T47D (cell line): ENCODE results near the gene CALHM4.
A peak's percentile ranks its signal among the peaks of the same experiment; 100 is the strongest.

Experiments used
- DNase-seq, 2 experiments: peaks; one replicate each; pipeline versions ENCODE4 v3.0.0 to v3.0.0-alpha.2; 2011 to 2012; ENCODE audit warnings: low read depth in 1 of 2, low spot score in 1 of 2
- JUND ChIP-seq: IDR thresholded peaks from 2 replicates; pipeline ENCODE4 v1.6.1; 2012; ENCODE audit warnings: low read depth
- in situ Hi-C: cut with HindIII; loops from 2 replicates; pipeline ENCODE4 v1.10.0; 2016; ENCODE audit warnings: low sequenced_read_pairs, low pct_unique_long_range_greater_than_20kb

Gene CALHM4

DNA sequence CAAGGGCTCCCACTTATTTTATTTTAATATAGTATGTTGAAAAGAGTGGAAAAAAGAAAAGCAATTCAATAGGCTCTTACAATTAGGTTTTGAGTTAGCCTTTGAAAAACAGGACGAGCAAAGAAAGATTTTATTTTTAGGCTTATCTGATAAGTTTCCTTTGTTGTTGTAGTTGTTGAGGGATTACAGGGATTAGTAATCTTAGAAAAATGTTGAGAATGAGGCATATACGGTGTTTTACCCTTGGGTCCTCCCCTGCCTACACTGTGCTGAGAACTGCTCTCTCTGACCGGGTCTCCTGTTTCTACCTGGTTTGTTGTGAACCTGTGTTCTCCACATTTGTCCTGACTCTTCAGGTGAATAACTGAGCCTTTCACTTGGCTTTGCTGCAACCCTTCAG lies 24.8 kb upstream of the CALHM4 start:
- no peak for DNase-seq
- no peak for TF ChIP-seq JUND
- in situ Hi-C loops = no loop called here

DNA sequence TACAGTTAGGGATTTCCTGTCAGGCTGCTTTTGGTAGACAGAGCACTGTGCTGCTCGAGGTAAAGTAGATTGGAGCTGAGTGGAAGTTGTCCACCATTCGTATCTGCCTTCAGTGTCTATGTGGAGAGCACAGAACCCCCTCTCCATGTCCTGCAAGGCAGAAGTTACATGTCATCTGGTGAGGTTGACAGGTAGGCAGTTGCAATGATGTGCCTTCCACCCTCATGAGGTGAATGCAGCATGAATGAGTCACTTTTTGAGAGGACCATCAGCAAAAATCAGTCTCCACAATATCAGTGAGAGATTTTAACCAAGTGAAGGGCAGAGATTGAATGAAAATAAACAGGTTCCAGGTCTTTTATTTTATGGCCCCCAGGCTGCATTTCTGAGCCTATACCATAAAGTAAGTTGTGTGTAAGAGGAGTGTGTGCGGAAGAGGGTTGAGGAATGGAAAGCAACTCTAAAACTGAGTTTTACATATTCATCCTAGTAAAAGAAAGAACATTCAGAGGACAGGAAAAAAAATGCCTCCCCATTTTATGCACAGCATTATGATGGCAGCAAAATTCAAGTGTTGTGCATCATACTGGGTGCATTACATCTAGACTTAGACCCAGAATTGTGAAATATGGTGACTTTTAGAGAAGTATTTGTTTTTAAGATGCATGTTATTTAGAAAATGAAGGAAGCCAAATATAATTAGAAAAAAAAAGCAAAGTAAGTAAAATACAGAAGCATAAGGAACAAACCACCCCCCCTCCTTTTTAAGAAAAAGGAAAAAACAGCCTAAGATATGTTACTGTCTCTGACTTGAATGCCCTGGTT lies 23.9 kb upstream of the CALHM4 start:
- TF ChIP-seq JUND = no peak
- in situ Hi-C loops = no loop called here
- no peak for DNase-seq

GRCh38 chr6:116530436-116530835 lies 23.1 kb upstream of the CALHM4 start:
- no peak for TF ChIP-seq JUND
- no peak for DNase-seq
- in situ Hi-C loops = no loop called here

DNA sequence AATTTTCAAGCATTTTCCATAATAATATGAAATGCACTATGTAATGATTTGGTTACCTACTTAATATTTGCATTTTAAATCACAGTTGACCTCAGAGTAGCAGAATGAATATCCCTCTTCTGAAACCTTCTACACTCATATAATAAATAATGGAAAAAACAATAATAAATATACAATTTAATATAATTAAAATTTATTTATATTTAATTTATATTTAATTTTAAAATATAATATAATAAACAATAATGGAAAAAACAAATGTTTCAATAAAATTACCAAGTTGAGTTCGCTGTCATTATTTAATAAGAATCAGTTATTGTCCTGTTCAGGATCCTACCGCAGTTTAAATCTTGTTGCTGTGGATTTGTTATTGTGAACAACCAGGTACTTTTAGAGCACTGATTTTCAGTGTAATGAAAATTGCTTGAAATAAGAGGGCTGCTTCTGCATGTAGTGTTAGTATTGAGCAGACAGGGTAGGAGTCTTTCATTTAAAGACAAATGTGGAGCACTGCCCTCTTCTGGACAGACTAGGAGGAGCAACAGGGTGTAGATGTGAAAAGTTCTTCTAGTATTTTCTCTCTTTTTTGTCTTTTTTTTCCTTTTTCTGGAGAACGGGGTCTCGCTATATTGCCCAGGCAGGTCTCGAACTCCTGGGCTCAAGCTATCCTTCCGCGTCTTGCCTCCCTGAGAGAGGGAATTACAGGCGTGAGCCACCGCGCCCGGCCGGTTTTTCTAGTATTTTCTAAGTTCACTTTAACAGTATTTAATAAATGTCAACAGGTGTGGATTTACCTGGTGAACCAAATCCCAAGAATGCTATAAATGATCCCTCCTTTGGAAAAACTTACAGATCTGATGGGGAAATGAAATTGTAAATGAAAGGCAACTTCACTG lies 21.6 kb upstream of the CALHM4 start:
- in situ Hi-C loops = no loop called here
- no peak for TF ChIP-seq JUND
- DNase-seq = peak in 1 of 2 experiments; percentile 47

DNA sequence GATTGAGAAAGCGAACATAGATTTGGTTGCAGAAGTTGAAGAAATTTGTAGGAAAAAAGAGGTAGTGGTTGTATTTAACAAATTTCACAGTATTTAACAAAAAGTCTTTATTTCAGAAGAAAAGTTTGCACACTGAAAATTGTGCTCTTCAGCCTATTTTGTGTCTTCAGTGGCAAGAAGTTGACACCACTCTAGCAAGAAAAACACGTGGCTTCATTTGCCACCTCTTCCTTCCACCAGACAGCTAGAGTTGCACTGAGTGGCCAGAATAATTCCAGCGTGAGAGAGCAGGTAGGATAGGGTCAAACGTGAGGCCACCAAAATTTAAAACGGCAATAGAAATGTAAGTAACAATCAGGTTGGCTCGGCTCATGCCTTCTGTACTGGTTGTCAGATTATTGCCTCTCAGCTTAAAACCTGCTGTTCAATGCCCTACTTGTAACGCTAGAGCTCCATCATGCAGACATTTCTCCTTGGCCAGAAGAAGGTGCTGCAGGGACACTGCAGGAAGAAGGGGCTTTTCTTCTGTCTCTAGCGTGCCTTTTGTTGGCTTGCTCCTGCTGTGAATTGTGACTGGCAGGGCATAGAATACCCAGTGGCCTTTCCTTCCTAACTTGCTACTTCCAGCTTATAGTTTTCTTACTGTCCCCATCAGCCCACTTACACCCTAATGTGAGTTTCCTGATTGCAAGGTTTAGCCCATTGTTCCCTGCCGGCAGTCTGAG lies 20.2 kb upstream of the CALHM4 start:
- TF ChIP-seq JUND = no peak
- peak in 1 of 2 experiments; percentile 18 for DNase-seq
- in situ Hi-C loops = no loop called here

DNA sequence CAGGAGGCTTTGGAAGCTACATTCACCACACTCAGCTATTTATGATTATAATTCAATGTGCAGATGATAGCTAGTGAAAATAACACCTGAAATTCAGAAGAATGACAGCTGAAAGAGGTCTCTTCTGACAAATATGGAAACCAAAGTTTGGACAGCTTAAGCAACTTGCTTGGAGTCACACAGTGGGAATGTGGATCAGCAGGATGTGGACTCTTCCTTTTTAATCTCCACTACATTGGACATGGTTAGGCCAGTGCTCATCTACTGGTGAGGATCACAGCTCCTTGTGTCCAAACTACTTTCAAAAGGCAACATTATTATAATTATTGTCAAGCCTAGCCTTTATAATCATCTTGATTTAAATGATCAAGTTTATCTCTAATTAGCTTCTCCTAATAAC lies 18.4 kb upstream of the CALHM4 start:
- DNase-seq = no peak

DNA sequence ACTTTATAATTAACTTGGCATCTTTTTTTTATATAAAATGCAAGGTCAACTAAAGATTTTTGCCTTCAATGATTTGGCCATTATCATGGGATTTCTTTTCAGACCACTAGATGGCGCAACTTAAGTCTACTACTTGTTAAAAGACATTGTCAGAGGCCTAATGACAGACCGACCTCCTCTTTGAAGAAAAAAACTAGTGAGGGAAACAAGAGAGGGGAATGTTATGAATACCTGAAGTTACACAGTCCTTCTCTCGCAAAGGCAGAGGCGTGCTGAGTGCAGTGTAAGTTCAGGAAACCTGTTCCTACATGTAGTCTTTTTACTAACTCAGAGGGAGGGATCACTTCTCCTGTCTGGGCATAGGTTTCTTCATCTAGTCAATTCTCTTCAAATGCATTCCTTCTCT lies 17.3 kb upstream of the CALHM4 start:
- DNase-seq = peak in 1 of 2 experiments; percentile 58
- in situ Hi-C loops = no loop called here
- TF ChIP-seq JUND = no peak

More for the DNA sequence above, 18.4 kb upstream of the CALHM4 start:
- in situ Hi-C loops = no loop called here
- TF ChIP-seq JUND = no peak

DNA sequence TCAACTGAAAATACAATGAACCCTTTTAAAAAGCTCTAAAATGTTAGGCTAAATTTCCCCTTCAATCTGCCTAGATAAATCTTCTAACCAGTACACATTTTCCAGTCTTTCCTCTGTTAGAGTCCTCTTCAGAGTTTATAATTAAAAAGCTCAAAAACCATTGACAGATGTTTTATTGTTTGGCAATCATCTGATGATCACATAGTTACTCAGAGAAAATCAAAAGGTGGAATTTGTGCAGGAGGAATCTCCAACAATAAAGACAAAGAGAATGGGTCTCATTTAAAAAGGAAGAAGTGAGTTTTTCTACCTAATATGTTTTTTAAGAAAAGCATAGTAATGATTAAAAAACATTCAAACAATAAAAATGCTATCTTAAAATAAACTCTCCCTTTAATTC lies 11.1 kb upstream of the CALHM4 start:
- no peak for DNase-seq
- in situ Hi-C loops = no loop called here
- no peak for TF ChIP-seq JUND

- in situ Hi-C loops = no loop called here
- no peak for DNase-seq
- no peak for TF ChIP-seq JUND
Observed at GRCh38 chr6:116543149-116543548, 10.4 kb upstream of the CALHM4 start.

DNA sequence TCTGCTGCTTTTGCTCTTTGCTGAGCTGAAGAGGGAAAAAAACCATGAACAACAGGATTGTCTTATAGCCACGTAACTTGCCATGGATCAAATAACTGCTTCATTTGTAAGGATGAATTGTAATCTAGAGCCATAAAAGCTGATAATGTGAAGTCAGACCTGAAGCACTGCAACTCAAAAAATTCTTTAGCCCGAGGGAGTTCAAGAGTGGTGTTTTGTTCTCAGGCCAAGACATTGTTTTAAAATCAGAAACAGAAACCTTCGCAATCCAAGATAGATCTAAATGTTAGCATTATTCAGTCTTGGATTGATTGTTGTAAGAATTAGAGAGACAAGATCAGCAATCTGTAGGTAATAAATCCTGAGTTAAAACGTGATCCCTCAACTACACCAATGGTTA lies 7.9 kb upstream of the CALHM4 start, which contains the start of gene TRAPPC3L:
Gene TRAPPC3L, minus strand, starts transcription at position 34 of the 400 bp plus-strand sequence. CDS start 170 bp downstream, outside the sequence.
- no peak for TF ChIP-seq JUND
- in situ Hi-C loops = no loop called here
- no peak for DNase-seq

- TF ChIP-seq JUND = no peak
- in situ Hi-C loops = no loop called here
- DNase-seq = no peak
Observed at GRCh38 chr6:116547358-116547757, 6.2 kb upstream of the CALHM4 start.

DNA sequence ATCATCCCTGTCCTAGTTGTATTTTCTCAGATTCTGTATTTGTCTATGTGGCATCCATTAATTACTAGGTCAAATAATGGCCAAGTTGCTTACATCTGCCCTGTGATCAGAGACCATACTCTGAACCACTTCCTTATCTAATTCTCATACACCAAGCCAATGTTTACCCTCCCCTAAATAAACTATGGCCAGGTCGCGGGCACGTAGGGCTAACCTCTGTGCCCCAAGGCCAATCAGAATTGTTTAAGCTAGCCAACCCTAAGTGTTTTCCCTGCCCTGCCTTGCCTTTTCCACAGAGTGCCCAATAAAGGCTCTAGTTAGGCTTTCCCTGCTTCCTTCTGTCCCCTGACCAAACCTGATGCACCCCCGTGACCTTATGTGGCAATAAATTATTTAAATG lies 2.8 kb upstream of the CALHM4 start:
- no peak for DNase-seq
- in situ Hi-C loops = no loop called here
- no peak for TF ChIP-seq JUND
